Osteoblast (primary cell): ENCODE measurements around the gene ZCCHC14. TPM values are rescaled to one million over a fixed set of nuclear protein-coding genes. Genes with fewer than 3 reads are reported as not detected.

Experiments
- DNase-seq: peaks from one replicate; pipeline ENCODE4 v3.0.0; 2011; ENCODE audit warnings: low spot score, mixed read lengths; ENCODE audit not compliant: insufficient read length; ENCODE audit errors: missing footprints
- H2AFZ ChIP-seq: 2 replicates; pipeline ENCODE4 v1.6.0; 2011; ENCODE audit warnings: mild to moderate bottlenecking, low read length
- H3K27ac ChIP-seq: 2 replicates; pipeline ENCODE4 v1.5.1; 2011; ENCODE audit warnings: mild to moderate bottlenecking, low read depth, low read length, moderate library complexity
- H3K27me3 ChIP-seq: 2 replicates; pipeline ENCODE4 v1.6.0; 2012; ENCODE audit warnings: mild to moderate bottlenecking, control low read depth, inconsistent platforms, low read length, moderate library complexity; ENCODE audit not compliant: insufficient read depth
- H3K36me3 ChIP-seq: 2 replicates; pipeline ENCODE4 v1.5.1; 2011; ENCODE audit warnings: mild to moderate bottlenecking, low read length, control low read depth, moderate library complexity; ENCODE audit not compliant: insufficient read depth
- H3K4me1 ChIP-seq: 2 replicates; pipeline ENCODE4 v1.5.1; 2011; ENCODE audit warnings: mild to moderate bottlenecking, low read length, control low read depth, moderate library complexity; ENCODE audit not compliant: insufficient read depth
- H3K4me2 ChIP-seq: 2 replicates; pipeline ENCODE4 v1.6.0; 2011; ENCODE audit warnings: mild to moderate bottlenecking, low read length; ENCODE audit not compliant: insufficient read depth
- H3K4me3 ChIP-seq: fragments of 200-600 bp; sonication (generic); 3 replicates; pipeline ENCODE4 v1.5.1; 2012; ENCODE audit warnings: mild to moderate bottlenecking, low read length, inconsistent platforms; ENCODE audit not compliant: insufficient read depth
- H3K79me2 ChIP-seq: 2 replicates; pipeline ENCODE4 v1.6.0; 2012; ENCODE audit warnings: mild to moderate bottlenecking, low read length, control low read depth, inconsistent platforms; ENCODE audit not compliant: insufficient read depth
- H3K9me3 ChIP-seq: 2 replicates; pipeline ENCODE4 v1.5.1; 2011; ENCODE audit warnings: low read depth, low read length, control low read depth
- H4K20me1 ChIP-seq: 2 replicates; pipeline ENCODE4 v1.6.0; 2012; ENCODE audit warnings: mild to moderate bottlenecking, low read length, control low read depth; ENCODE audit not compliant: insufficient read depth
- CTCF ChIP-seq: IDR thresholded peaks from 2 replicates; pipeline ENCODE4 v1.5.1; 2011; ENCODE audit warnings: mild to moderate bottlenecking, low read depth, low read length, moderate library complexity; ENCODE audit errors: extremely low read depth
- total RNA-seq: library from RNA; depleted of rRNA; stranded (reverse); fragments of >200 nt; gene quantifications from 2 replicates; pipeline ENCODE4 v1.2.3, GENCODE V29; 2012

The ZCCHC14 gene
- total RNA-seq, 1 donor, result 36.9 TPM

GRCh38 chr16:87465306-87465705 is 27.5 kb downstream of the ZCCHC14 start:
- no peak overlapping the region for H2AFZ ChIP-seq
- H3K27me3 ChIP-seq, result no peaks in the 10 kb centered on the region
- peak overlapping the region; percentile 55 for H3K4me3 ChIP-seq
- H3K36me3 ChIP-seq, result no peaks in the 10 kb centered on the region
- peak overlapping the region; percentile 73 for H3K4me2 ChIP-seq
- peaks cover 78% of the 10 kb centered on the region for H3K79me2 ChIP-seq
- H3K27ac ChIP-seq, result peak overlapping the region; percentile 99
- H3K9me3 ChIP-seq, result no peaks in the 10 kb centered on the region
- TF ChIP-seq CTCF, result no peak
- peaks cover 31% of the 10 kb centered on the region for H4K20me1 ChIP-seq
- H3K4me1 ChIP-seq, result peaks cover 43% of the 10 kb centered on the region
- peak; percentile 92 for DNase-seq

- Histone ChIP-seq H3K36me3 (no peaks in the 10 kb centered on the region), H3K27me3 (no peaks in the 10 kb centered on the region), H3K4me3 (peak overlapping the region; percentile 55), H4K20me1 (peaks cover 25% of the 10 kb centered on the region), H3K79me2 (peaks cover 77% of the 10 kb centered on the region), H2AFZ (no peak overlapping the region), H3K4me1 (peaks cover 41% of the 10 kb centered on the region), H3K4me2 (peak overlapping the region; percentile 73), H3K27ac (peak overlapping the region; percentile 99), H3K9me3 (no peaks in the 10 kb centered on the region)
- no peak for TF ChIP-seq CTCF
- peak; percentile 94 for DNase-seq
Observed at GRCh38 chr16:87464691-87465300, 28.0 kb downstream of the ZCCHC14 start.

- Histone ChIP-seq H3K4me3 (peak overlapping the region; percentile 55), H3K27me3 (no peaks in the 10 kb centered on the region), H3K4me1 (peaks cover 41% of the 10 kb centered on the region), H4K20me1 (peaks cover 18% of the 10 kb centered on the region), H3K9me3 (no peaks in the 10 kb centered on the region), H3K79me2 (peaks cover 73% of the 10 kb centered on the region), H3K36me3 (peaks cover 3% of the 10 kb centered on the region), H2AFZ (no peak overlapping the region), H3K4me2 (peak overlapping the region; percentile 73), H3K27ac (peak overlapping the region; percentile 99)
- no peak for TF ChIP-seq CTCF
- DNase-seq, result peak; percentile 93
Observed at GRCh38 chr16:87463722-87464690, 28.8 kb downstream of the ZCCHC14 start.
